Measurements from ENCODE around the gene ATG16L1.

The ATG16L1 gene

GRCh38 chr2:233261819-233262555, 10.5 kb downstream of the ATG16L1 start:
- DNase-seq: no peak

GRCh38 chr2:233262562-233262961, 11.1 kb downstream of the ATG16L1 start:
- DNase-seq: no peak

- DNase-seq: no peak
Measured at GRCh38 chr2:233263045-233263570, 11.6 kb downstream of the ATG16L1 start.

DNA sequence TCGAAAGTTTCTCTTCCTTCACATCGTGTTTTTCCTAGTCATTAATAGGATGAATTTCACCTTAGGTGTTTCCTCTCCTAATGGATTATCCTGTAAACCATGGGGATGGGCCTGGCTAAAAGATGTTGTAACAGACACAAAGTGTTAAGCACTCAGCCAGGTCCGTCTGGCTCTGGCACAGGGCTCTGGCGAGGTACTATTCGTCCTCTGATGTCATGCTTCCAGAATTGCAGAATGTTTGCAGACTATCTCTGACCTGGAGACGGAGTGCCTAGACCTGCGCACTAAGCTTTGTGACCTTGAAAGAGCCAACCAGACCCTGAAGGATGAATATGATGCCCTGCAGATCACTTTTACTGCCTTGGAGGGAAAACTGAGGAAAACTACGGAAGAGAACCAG, 13.2 kb downstream of the ATG16L1 start:
- DNase-seq: no peak

- DNase-seq: no peak
Measured at GRCh38 chr2:233265899-233266431, 14.5 kb downstream of the ATG16L1 start.

DNA sequence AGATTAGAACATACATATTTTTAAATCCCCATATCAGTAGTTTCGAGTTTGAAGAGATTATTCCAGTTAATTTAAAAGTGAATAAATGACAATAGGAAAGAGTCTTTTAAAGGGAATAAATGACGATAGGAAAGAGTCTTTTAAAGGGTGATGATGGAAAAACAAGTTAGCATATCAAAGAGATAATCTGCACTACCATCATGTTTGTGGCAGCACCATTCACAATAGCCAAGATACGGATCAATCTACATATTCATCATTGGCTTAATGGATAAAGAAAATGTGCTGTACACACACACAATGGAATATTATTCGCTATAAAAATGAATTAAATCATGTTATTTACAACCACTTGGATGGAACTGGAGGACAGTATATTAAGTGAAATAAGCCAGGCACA, 15.0 kb downstream of the ATG16L1 start:
- DNase-seq: no peak

GRCh38 chr2:233267516-233268245, 16.2 kb downstream of the ATG16L1 start:
- DNase-seq: no peak

GRCh38 chr2:233270366-233270765, 18.9 kb downstream of the ATG16L1 start:
- no peak for DNase-seq

DNA sequence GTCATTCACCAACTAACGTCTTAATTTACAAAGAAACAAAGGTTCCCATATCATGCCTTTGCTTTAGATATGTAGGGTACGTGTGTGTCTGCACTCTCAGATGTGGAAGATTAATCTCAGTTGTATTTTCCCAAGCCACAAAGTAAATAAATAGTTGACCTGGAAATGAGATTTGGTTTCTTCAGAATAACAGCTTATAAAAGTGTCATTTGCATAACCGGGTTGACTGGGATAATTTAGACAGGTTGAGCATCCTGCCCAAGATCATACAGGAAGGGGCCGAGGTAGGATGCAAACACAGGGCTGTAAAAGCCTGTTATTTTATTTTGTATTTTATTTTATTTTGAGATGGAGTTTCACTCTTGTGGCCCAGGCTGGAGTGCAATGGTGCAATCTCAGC, 19.5 kb downstream of the ATG16L1 start:
- DNase-seq: no peak

- no peak for DNase-seq
Measured at GRCh38 chr2:233271693-233272092, 20.2 kb downstream of the ATG16L1 start.

GRCh38 chr2:233273120-233273519, 21.6 kb downstream of the ATG16L1 start:
- DNase-seq: no peak

GRCh38 chr2:233275223-233275622, 23.8 kb downstream of the ATG16L1 start:
- DNase-seq: no peak

DNA sequence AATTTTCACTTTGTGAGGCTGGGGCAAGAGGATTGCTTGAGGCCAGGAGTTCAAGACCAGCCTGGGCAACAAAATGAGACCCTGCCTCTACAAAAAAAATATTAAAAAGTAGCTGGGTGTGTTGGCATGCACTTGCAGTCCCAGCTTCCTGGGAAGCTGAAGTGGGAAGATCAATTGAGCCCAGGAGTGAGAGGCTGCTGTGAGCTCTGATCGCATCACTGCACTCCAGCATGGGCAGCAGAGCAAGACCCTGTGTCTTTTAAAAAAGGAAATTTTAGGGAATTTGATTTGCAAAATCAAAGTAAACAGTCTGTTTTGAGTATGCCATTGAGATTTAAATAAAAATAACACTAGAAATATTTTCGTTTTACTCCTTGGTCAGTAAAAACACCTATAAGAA, 27.4 kb downstream of the ATG16L1 start:
- no peak for DNase-seq

- no peak for DNase-seq
Measured at GRCh38 chr2:233280114-233280693, 28.7 kb downstream of the ATG16L1 start.

DNA sequence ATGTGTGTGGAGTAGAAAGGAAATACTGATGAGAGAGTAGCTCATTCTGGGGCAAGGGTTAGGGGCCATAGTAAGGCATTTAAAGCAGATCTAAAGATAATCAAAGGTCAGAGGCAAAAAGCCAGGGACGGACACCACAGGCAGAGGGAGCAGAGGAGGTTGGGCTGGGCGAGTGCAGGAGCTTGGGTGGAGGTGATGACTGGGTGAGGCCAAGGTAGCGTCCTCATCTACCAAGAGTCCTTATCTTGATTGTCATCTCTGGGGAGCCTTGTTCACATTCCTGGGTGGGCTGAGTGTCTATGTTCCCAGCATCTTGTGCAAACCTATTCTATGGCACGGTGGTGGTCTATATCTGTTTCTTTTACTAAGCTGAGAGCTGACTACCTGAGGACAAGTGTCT, 30.1 kb downstream of the ATG16L1 start:
- no peak for DNase-seq

DNA sequence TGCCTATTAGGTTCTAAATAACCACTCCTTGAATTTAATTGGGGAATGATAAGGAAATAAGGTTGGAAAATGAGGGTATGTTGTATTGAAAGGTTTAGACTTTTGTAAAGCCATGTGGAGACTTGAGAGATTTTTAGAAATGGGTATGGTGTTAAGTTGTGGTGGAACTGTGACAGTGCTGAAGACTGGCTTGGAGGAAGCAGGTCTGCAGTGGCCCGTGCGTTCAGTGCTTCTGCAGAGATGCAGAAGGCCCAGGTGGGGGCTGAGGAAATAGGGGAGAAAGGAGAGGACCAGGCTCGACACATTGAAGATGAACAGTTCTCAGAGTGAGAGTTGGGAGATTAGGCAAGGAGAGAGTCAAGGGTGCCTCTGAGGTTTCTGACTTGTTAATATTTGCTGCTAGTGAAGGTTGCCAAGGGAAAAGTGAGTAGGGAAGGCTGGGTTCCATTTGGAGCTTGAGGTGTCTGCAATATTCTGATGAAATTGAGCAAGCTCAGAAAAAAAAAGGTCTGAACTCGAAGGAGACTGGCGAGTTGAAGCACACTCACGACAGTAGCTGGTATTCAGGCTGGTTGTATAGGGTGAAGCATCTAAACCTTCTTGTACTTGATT, 30.6 kb downstream of the ATG16L1 start:
- DNase-seq: no peak

DNA sequence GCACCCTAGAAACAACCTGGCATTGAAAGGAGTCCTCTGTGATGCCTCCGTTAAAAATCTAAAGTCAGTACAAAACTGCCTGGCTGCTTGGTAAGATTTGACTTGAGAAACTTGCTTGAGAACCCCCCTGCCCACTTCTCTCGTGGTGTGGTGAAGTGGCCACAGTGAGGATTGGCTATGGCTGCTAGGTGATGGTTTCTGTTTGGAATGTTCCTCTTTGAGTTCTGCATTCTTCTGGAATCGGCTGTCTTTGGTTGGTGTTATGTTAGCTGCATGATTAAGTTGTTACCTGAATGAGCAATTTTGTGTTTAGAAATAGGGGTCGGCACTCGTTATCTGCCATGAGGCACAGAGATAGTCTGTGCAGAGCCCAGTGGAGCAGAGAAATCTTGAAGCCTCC, 34.4 kb downstream of the ATG16L1 start:
- no peak for DNase-seq

- no peak for DNase-seq
Measured at GRCh38 chr2:233287871-233288270, 36.4 kb downstream of the ATG16L1 start.

GRCh38 chr2:233288663-233289062, 37.2 kb downstream of the ATG16L1 start:
- DNase-seq: no peak

DNA sequence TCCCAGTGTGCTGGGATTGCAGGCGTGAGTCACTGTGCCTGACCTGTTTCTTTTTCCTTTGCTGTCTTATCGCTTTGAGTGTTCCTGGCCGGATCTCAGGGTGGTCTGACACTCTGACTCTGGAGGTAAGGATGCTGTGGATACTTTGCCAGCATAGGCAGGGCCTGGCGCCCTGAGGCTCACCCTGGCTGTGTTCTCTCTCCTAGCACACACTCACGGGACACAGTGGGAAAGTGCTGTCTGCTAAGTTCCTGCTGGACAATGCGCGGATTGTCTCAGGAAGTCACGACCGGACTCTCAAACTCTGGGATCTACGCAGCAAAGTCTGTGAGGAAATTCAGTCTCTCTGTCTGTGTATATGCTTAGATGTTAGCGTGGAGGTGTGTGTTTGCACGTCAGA, 38.2 kb downstream of the ATG16L1 start:
- no peak for DNase-seq

GRCh38 chr2:233290051-233290845, 38.8 kb downstream of the ATG16L1 start:
- DNase-seq: no peak

DNA sequence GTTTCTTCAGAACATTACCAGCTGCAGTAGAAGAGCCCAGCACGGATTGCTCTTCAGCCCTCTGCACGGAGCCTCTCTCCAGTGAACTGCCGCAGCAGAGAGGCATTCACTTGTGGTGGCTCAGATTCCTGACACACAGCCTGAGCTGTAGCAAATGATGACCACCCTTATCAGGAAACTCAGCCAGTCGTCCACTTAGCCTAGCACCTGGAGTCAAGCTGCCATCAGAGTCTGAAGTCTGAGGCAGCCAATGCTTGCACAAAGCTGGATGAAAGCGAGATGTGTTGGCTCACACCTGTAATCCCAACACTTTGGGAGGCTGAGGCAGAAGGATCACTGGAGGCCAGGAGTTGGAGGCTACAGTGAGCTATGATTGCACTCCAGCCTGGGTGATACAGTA, 44.4 kb downstream of the ATG16L1 start:
- DNase-seq: no peak

Data from hematopoietic multipotent progenitor cell treated with erythropoietin and hydrocortisone succinate and interleukin-3 and kit ligand, for 8 days (in vitro differentiated cells).